Breast epithelium (tissue), 4 donors: ENCODE results near the gene TOMM7. TPM values are rescaled to one million over a fixed set of nuclear protein-coding genes. Genes with fewer than 3 reads are reported as not detected.
A peak's percentile ranks its signal among the peaks of the same experiment; 100 is the strongest.

Experiments
- DNase-seq, 2 donors: peaks; one replicate each; pipeline ENCODE4 v3.0.0-alpha.2; 2019; ENCODE audit warnings: low spot score in 2 of 2
- H3K27ac ChIP-seq, 2 donors: fragments of 200-600 bp; sonication (generic) in 1 of 2; one replicate each; pipeline ENCODE4 v1.5.1; 2016 to 2019; ENCODE audit warnings: mild to moderate bottlenecking in 1 of 2
- H3K27me3 ChIP-seq, 2 donors: fragments of 200-600 bp; sonication (generic) in 1 of 2; one replicate each; pipeline versions ENCODE4 v1.5.1 to v1.6.0; 2017 to 2019; ENCODE audit warnings: control low read depth in 1 of 2, mild to moderate bottlenecking in 1 of 2
- H3K36me3 ChIP-seq: fragments of 200-600 bp; one replicate; pipeline ENCODE4 v1.5.1; 2019
- H3K4me1 ChIP-seq, 2 donors: fragments of 200-600 bp; sonication (generic); one replicate each; pipeline ENCODE4 v1.5.1; 2016 to 2019; ENCODE audit warnings: control low read depth in 1 of 2
- H3K4me3 ChIP-seq, 3 donors: fragments of 200-600 bp; sonication (generic); 1 replicate in 2 of 3; 2 replicates in 1 of 3; pipeline ENCODE4 v1.5.1; 2016 to 2019; ENCODE audit warnings: mild to moderate bottlenecking in 3 of 3, moderate library complexity in 2 of 3
- H3K9me3 ChIP-seq, 2 donors: fragments of 200-600 bp; sonication (generic) in 1 of 2; one replicate each; pipeline ENCODE4 v1.5.1; 2016 to 2019; ENCODE audit warnings: control low read depth in 1 of 2
- CTCF ChIP-seq, 3 donors: fragments of 450-650 bp; IDR thresholded peaks; one replicate each; pipeline ENCODE4 v1.5.1; 2016 to 2017; ENCODE audit warnings: antibody characterized with exemption in 3 of 3, mild to moderate bottlenecking in 3 of 3, moderate library complexity in 3 of 3
- POLR2A ChIP-seq: fragments of 450-650 bp; IDR thresholded peaks from one replicate; pipeline ENCODE4 v1.6.1; 2016; ENCODE audit warnings: antibody characterized with exemption, mild to moderate bottlenecking, moderate library complexity
- POLR2AphosphoS5 ChIP-seq, 3 donors: sonication (generic); formaldehyde crosslinking; IDR thresholded peaks; one replicate each; pipeline ENCODE4 v1.6.1; 2017; ENCODE audit warnings: antibody characterized with exemption in 3 of 3
- intact Hi-C: fragments of 100-400 bp; cut with DNase I; formaldehyde crosslinking; loops from one replicate; pipeline ENCODE4 v1.15.1; 2023; ENCODE audit warnings: low total_unique reads
- total RNA-seq, 3 donors: library from RNA; depleted of rRNA; stranded (reverse); fragments of >200 nt; gene quantifications; one replicate each; pipeline ENCODE4 v1.1.0, GENCODE V29; 2016

TOMM7 gene
- total RNA-seq, 3 donors from 2014 or later = 191 to 304 (median 210) TPM

GRCh38 chr7:22831602-22832305 is 9.1 kb upstream of the TOMM7 start:
- Histone ChIP-seq H3K36me3 (no peaks in the 10 kb centered on the region), H3K27me3 (no peaks in the 10 kb centered on the region), H3K27ac (no peak overlapping the region), H3K4me3 (no peak overlapping the region), H3K4me1 (no peaks in the 10 kb centered on the region), H3K9me3 (no peaks in the 10 kb centered on the region)
- TF ChIP-seq POLR2AphosphoS5 (IDR thresholded peaks at IDR 0.05) (no peak), CTCF (IDR thresholded peaks at IDR 0.05) (no peak), POLR2A (no peak)
- no peak for DNase-seq
- intact Hi-C loops = no loop called here

DNA sequence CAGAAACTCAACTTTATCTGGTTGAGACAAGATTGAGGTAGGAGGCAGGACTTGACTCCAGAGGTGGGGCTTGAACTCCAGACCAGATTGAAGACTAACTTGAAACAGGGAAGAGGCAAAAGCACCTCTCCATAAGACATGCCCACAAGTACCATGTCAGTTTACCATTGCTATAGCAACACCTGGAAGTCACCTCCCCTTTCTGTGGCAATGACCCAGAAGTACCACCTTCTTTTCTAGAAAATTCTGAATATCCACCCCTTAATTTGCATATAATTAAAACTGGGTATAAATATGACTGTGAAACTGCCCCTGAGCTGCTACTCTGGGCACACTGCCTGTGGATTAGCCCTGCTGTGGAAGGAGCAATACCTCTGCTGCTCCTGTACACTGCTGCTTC is 4.9 kb upstream of the TOMM7 start:
- intact Hi-C loops = no loop called here
- Histone ChIP-seq H3K4me1 (no peaks in the 10 kb centered on the region), H3K27ac (no peak overlapping the region), H3K4me3 (no peak overlapping the region), H3K36me3 (no peaks in the 10 kb centered on the region), H3K27me3 (peaks cover 0 to 7% of the 10 kb centered on the region in 2 donors), H3K9me3 (no peaks in the 10 kb centered on the region)
- no peak for DNase-seq
- no peak for TF ChIP-seq POLR2A

- intact Hi-C loops = no loop called here
Observed at GRCh38 chr7:22826593-22826992, 3.9 kb upstream of the TOMM7 start.

GRCh38 chr7:22824760-22825159 is 2.1 kb upstream of the TOMM7 start:
- Histone ChIP-seq H3K9me3 (no peaks in the 10 kb centered on the region), H3K27ac (no peak overlapping the region), H3K4me1 (peaks cover 0 to 4% of the 10 kb centered on the region in 2 donors), H3K4me3 (no peak overlapping the region), H3K36me3 (no peaks in the 10 kb centered on the region), H3K27me3 (peaks cover 0 to 7% of the 10 kb centered on the region in 2 donors)
- TF ChIP-seq POLR2AphosphoS5 (IDR thresholded peaks at IDR 0.05) = no peak
- no peak for TF ChIP-seq CTCF (IDR thresholded peaks at IDR 0.05)
- no peak for TF ChIP-seq POLR2A
- intact Hi-C loops = no loop called here
- DNase-seq = no peak

More at GRCh38 chr7:22826593-22826992, 3.9 kb upstream of the TOMM7 start:
- peaks cover 0 to 7% of the 10 kb centered on the region in 2 donors for H3K27me3 ChIP-seq
- H3K9me3 ChIP-seq = no peaks in the 10 kb centered on the region
- no peak overlapping the region for H3K4me3 ChIP-seq
- H3K36me3 ChIP-seq = no peaks in the 10 kb centered on the region
- H3K4me1 ChIP-seq = no peaks in the 10 kb centered on the region
- no peak for TF ChIP-seq POLR2A
- TF ChIP-seq POLR2AphosphoS5 (IDR thresholded peaks at IDR 0.05) = no peak
- no peak for TF ChIP-seq CTCF (IDR thresholded peaks at IDR 0.05)
- H3K27ac ChIP-seq = no peak overlapping the region
- DNase-seq = no peak

DNA sequence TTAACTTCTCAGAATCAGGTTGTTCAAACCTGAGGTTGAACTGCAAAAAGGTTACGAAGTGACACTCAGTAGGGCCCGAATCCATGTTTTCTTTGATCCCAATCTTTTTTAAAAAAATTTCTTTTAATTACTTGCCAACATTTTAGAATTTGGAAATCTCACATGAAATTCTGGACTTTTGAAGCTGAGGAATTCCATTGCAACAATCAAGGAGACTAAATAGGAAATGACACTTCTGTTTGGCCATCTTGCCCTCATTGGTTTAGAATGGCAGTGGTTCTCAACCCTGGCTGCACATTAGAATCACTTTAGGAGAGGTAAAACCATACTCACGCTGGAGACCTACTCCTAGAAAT is 471 bp upstream of the TOMM7 start:
- no peak for DNase-seq
- H3K27ac ChIP-seq = peak overlapping the region; percentile 82 to 85

More for the DNA sequence above, 471 bp upstream of the TOMM7 start:
- intact Hi-C loops = no loop called here
- TF ChIP-seq POLR2AphosphoS5 (IDR thresholded peaks at IDR 0.05) (no peak), POLR2A (no peak), CTCF (IDR thresholded peaks at IDR 0.05) (no peak)
- no peaks in the 10 kb centered on the region for H3K36me3 ChIP-seq
- peaks cover 0 to 4% of the 10 kb centered on the region in 2 donors for H3K4me1 ChIP-seq
- no peaks in the 10 kb centered on the region for H3K9me3 ChIP-seq
- H3K4me3 ChIP-seq = peak overlapping the region; percentile 59 to 89 (median 81)
- peaks cover 0 to 7% of the 10 kb centered on the region in 2 donors for H3K27me3 ChIP-seq
